ENCODE data around the gene FMO2.

Gene FMO2

DNA sequence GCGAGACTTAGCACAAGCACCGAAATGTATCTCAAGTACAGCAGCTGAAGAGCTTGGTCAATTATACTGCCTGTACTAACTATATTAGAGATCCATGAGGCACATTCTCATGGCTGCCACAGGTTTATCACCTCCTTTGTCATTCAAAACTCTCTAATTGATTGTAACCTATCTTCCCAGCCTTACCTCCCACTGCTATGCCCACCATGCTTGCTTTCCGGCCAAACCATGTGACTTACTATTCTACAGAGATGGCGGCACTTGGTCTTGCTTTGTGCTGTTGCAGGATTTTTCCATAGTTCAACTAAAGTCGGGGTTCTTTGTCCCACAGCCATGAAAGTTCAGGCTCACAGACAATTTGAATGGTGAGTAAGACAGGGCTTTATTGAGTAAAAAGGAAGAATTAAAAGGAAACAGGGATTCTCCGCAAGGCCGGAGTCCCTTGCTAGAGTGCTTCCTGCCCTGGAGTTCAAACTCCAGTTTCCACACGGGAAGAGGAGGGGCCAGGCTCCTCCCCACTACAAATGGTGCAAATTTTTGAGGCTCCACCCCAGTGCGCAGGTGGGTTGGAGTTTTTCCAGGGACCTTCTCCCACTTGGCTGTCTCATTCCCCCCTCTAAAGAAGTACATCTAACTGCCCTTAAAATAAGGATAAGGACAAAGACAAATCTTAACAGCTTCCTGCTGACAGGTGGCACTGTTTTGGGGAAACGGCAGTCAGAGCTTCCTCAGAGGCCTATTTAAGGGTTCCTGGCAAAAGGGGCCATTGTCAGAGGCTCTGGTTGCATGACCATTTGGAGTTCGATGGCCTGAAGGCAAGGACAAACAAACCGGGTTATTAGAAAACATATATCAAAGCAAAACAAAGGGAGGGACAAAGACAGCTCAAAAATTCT is 28.7 kb downstream of the FMO2 start:
- no peak for DNase-seq (ENCODE audit: low read depth in 1 of 2, low spot score in 1 of 2)

DNA sequence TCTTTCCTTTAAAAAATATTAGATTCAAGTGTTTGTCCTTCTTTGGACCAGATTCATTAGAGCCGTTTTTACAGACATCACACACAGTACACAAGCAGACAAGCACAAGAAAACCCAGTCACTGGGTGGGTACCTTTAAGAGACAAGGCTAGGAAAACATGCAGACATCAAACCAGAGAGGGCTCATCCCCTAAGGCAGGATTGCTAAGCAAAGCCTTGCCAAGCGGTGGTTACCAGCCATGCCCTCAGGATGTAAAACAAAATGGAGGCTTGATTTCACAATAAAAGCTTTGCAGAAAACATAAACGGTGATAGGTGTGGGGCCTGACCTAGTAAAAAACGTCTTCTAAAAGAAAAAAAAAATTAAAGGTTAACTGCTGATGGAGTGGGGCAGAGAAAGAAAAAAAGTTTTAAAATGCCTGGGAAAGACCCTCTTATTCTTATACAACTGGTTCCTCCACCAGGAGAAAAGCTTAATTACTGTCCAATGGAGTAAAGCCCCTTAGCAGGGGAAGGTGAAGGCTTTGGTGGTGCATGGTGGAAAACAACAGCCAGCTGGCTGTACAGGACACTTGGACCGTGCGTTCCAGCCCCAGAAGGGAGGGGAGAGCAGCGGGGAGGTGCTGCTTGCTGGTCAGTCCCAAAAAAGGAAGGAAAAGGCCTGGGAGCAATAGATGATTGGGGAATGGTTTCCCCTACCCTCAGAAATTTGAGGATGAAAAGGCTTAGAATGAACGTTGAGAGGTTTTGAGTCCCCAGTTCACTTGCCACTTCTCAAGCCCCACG is 32.8 kb downstream of the FMO2 start:
- no peak for TF ChIP-seq GABPA (IDR thresholded peaks at IDR 0.05; ENCODE audit: low read depth)
- TF ChIP-seq SPI1 (IDR thresholded peaks at IDR 0.05; ENCODE audit: borderline replicate concordance, low read depth): no peak
- TF ChIP-seq, protein P1, sequence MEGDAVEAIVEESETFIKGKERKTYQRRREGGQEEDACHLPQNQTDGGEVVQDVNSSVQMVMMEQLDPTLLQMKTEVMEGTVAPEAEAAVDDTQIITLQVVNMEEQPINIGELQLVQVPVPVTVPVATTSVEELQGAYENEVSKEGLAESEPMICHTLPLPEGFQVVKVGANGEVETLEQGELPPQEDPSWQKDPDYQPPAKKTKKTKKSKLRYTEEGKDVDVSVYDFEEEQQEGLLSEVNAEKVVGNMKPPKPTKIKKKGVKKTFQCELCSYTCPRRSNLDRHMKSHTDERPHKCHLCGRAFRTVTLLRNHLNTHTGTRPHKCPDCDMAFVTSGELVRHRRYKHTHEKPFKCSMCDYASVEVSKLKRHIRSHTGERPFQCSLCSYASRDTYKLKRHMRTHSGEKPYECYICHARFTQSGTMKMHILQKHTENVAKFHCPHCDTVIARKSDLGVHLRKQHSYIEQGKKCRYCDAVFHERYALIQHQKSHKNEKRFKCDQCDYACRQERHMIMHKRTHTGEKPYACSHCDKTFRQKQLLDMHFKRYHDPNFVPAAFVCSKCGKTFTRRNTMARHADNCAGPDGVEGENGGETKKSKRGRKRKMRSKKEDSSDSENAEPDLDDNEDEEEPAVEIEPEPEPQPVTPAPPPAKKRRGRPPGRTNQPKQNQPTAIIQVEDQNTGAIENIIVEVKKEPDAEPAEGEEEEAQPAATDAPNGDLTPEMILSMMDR (IDR thresholded peaks at IDR 0.05; ENCODE audit: insufficient read depth, low read length): no peak
- TF ChIP-seq, protein P2, sequence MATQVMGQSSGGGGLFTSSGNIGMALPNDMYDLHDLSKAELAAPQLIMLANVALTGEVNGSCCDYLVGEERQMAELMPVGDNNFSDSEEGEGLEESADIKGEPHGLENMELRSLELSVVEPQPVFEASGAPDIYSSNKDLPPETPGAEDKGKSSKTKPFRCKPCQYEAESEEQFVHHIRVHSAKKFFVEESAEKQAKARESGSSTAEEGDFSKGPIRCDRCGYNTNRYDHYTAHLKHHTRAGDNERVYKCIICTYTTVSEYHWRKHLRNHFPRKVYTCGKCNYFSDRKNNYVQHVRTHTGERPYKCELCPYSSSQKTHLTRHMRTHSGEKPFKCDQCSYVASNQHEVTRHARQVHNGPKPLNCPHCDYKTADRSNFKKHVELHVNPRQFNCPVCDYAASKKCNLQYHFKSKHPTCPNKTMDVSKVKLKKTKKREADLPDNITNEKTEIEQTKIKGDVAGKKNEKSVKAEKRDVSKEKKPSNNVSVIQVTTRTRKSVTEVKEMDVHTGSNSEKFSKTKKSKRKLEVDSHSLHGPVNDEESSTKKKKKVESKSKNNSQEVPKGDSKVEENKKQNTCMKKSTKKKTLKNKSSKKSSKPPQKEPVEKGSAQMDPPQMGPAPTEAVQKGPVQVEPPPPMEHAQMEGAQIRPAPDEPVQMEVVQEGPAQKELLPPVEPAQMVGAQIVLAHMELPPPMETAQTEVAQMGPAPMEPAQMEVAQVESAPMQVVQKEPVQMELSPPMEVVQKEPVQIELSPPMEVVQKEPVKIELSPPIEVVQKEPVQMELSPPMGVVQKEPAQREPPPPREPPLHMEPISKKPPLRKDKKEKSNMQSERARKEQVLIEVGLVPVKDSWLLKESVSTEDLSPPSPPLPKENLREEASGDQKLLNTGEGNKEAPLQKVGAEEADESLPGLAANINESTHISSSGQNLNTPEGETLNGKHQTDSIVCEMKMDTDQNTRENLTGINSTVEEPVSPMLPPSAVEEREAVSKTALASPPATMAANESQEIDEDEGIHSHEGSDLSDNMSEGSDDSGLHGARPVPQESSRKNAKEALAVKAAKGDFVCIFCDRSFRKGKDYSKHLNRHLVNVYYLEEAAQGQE (IDR thresholded peaks at IDR 0.05; ENCODE audit: insufficient replicate concordance, low read depth): no peak
- H3K27me3 ChIP-seq (ENCODE audit: insufficient read depth, poor library complexity, severe bottlenecking): no peaks in the 10 kb centered on the region
- DNase-seq (ENCODE audit: low read depth in 1 of 2, low spot score in 1 of 2): no peak
- H3K27ac ChIP-seq (replicated peaks): no peak overlapping the region
- no peak overlapping the region for H3K4me3 ChIP-seq (replicated peaks; ENCODE audit: insufficient read depth, low read length)

More for the DNA sequence above, 28.7 kb downstream of the FMO2 start:
- no peaks in the 10 kb centered on the region for H3K27me3 ChIP-seq (ENCODE audit: insufficient read depth, poor library complexity, severe bottlenecking)
- H3K27ac ChIP-seq (replicated peaks): no peak overlapping the region
- no peak overlapping the region for H3K4me3 ChIP-seq (replicated peaks; ENCODE audit: insufficient read depth, low read length)
- TF ChIP-seq GABPA (IDR thresholded peaks at IDR 0.05; ENCODE audit: low read depth) (no peak), SPI1 (IDR thresholded peaks at IDR 0.05; ENCODE audit: borderline replicate concordance, low read depth) (no peak), POLR2AphosphoS5 (IDR thresholded peaks at IDR 0.05; ENCODE audit: low read depth) (no peak)
- TF ChIP-seq, protein P2 (IDR thresholded peaks at IDR 0.05; ENCODE audit: insufficient replicate concordance, low read depth): no peak
- TF ChIP-seq, protein P1 (IDR thresholded peaks at IDR 0.05; ENCODE audit: insufficient read depth, low read length): no peak

DNA sequence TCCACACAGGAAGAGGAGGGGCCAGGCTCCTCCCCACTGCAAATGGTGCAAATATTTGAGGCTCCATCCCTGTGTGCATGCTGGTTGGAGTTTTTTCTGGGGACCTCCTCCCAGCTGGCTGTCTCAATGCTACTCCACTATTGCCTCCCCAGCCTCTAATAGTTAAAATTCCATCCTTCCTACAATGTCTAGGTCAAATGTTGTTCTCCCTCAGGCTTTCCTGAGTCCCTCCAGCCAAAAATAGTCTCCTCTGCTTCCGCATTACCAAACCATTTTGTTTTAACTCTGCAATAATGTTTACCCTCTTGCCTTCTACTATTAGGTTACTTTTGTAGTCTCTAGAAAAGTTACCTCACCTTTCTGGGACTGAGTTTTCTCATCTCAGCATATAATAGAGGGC is 33.6 kb downstream of the FMO2 start:
- DNase-seq (ENCODE audit: low read depth in 1 of 2, low spot score in 1 of 2): no peak
- TF ChIP-seq SPI1 (IDR thresholded peaks at IDR 0.05; ENCODE audit: borderline replicate concordance, low read depth) (no peak), GABPA (IDR thresholded peaks at IDR 0.05; ENCODE audit: low read depth) (no peak), POLR2AphosphoS5 (IDR thresholded peaks at IDR 0.05; ENCODE audit: low read depth) (no peak)
- TF ChIP-seq, protein P1 (IDR thresholded peaks at IDR 0.05; ENCODE audit: insufficient read depth, low read length): no peak
- TF ChIP-seq, protein P2 (IDR thresholded peaks at IDR 0.05; ENCODE audit: insufficient replicate concordance, low read depth): no peak

More for the DNA sequence above, 33.6 kb downstream of the FMO2 start:
- Histone ChIP-seq H3K27ac (replicated peaks) (no peak overlapping the region), H3K4me3 (replicated peaks; ENCODE audit: insufficient read depth, low read length) (no peak overlapping the region), H3K27me3 (ENCODE audit: insufficient read depth, poor library complexity, severe bottlenecking) (no peaks in the 10 kb centered on the region)

Measured in HL-60 (cell line).